ENCODE measurements around the gene IMMP1L.
A peak's percentile ranks its signal among the peaks of the same experiment; 100 is the strongest.

The IMMP1L gene

DNA sequence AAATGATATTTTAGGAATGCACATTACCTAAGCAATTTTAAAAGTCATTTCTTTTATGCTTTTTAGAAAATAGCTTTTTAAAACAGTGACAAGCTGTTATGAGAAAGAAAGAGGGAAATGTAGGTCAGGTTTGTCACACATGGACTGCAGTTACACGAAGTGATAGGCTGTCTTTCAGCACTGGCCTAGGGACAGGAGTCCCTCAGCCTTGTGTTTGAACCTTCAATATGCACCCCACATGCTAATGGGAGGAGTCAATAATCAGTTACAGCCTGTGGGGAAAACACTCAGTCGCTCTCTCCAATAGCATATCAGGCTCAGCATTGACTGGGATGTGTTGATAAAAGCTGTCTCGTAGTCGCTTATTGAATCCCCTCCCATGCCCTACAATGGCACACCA is 94.0 kb downstream of the IMMP1L start:
- TF ChIP-seq, protein P1, sequence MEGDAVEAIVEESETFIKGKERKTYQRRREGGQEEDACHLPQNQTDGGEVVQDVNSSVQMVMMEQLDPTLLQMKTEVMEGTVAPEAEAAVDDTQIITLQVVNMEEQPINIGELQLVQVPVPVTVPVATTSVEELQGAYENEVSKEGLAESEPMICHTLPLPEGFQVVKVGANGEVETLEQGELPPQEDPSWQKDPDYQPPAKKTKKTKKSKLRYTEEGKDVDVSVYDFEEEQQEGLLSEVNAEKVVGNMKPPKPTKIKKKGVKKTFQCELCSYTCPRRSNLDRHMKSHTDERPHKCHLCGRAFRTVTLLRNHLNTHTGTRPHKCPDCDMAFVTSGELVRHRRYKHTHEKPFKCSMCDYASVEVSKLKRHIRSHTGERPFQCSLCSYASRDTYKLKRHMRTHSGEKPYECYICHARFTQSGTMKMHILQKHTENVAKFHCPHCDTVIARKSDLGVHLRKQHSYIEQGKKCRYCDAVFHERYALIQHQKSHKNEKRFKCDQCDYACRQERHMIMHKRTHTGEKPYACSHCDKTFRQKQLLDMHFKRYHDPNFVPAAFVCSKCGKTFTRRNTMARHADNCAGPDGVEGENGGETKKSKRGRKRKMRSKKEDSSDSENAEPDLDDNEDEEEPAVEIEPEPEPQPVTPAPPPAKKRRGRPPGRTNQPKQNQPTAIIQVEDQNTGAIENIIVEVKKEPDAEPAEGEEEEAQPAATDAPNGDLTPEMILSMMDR (conservative IDR thresholded peaks at IDR 0.05; ENCODE audit: control insufficient read depth, insufficient read depth, low read depth, low read length), result no peak
- H3K4me3 ChIP-seq (ENCODE audit: control insufficient read depth, low read depth, low read length), result no peak overlapping the region
- no peak for DNase-seq (ENCODE audit: low read depth)

DNA sequence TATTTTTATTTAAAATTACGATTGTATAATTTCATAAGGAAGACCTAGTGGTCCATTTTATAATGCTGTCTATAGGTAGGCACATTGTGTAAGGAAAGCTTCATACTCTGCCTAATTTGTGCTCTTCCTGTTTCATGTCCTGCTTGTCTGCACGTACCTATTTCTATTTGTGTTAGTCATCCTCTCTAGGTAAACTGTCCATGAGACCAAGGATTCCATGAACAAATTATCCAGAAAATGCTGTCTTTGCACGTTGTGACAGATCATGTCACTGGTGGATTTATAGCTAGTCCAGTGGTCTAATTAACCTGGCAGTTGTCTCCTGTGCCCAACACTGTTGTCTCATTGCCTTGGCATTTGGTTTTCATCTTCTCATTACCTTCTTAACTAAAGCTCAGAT is 95.1 kb downstream of the IMMP1L start:
- no peak for DNase-seq (ENCODE audit: low read depth)
- TF ChIP-seq, protein P1 (conservative IDR thresholded peaks at IDR 0.05; ENCODE audit: control insufficient read depth, insufficient read depth, low read depth, low read length), result no peak
- H3K4me3 ChIP-seq (ENCODE audit: control insufficient read depth, low read depth, low read length), result no peak overlapping the region

DNA sequence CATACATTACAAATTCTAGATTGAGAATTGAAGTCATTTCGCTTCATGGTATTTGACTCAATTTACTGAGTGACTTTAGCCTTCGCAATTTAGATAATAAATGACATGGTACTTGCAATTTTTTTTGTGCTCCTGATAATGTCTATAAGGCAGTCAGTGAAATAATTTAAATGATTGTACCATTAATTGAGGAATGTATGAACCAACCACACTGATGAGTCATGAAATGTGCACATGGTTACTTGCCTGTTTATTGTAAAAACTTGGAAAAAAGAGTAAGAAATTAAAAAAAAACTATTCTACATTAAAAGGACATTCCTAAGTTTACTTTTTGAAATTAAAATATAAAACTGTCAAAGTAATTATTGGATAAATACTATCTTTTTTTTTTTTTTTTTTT is 96.5 kb downstream of the IMMP1L start:
- no peak overlapping the region for H3K4me3 ChIP-seq (ENCODE audit: control insufficient read depth, low read depth, low read length)
- TF ChIP-seq, protein P1 (conservative IDR thresholded peaks at IDR 0.05; ENCODE audit: control insufficient read depth, insufficient read depth, low read depth, low read length), result no peak
- peak; percentile 77 for DNase-seq (ENCODE audit: low read depth)

DNA sequence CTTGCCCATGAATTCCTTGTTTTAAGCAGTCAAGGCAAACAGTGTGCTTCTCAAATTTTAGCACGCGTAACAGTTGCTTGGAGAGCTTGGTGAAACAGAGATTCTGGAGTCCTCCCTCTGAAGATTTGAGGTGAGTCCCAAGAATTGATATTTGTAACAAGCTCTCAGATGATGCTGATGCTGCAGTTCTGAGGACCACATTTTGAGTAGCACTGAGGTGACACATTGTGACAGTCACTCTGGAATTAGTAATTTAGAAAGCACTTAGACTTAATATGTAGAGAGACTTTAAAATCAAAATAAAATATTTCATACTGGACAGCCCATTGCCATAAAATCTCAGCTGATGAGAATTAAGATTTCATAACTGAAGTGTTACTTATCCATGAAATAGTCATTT is 101.2 kb downstream of the IMMP1L start:
- H3K4me3 ChIP-seq (ENCODE audit: control insufficient read depth, low read depth, low read length), result no peak overlapping the region
- DNase-seq (ENCODE audit: low read depth), result no peak
- TF ChIP-seq, protein P1 (conservative IDR thresholded peaks at IDR 0.05; ENCODE audit: control insufficient read depth, insufficient read depth, low read depth, low read length), result no peak

DNA sequence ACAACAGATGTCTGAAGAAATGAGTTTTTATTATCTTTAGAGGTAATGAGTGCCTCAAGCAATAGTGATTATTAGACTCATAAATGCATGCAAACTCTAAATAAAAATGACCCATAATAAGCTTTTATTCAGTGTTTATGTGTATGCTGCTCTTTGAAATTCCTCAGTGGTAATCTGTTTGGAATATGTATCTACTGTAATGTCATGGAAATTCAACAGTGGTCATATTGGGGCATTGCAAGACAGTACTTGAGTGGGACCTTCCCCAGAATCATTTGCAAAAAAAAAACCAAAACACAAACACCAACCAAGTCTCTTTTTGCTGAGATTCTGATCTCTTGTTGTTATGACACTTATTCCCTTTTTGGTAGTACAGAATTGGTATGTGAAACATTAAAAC is 104.8 kb downstream of the IMMP1L start:
- H3K4me3 ChIP-seq (ENCODE audit: control insufficient read depth, low read depth, low read length), result no peak overlapping the region
- TF ChIP-seq, protein P1 (conservative IDR thresholded peaks at IDR 0.05; ENCODE audit: control insufficient read depth, insufficient read depth, low read depth, low read length), result no peak
- no peak for DNase-seq (ENCODE audit: low read depth)

DNA sequence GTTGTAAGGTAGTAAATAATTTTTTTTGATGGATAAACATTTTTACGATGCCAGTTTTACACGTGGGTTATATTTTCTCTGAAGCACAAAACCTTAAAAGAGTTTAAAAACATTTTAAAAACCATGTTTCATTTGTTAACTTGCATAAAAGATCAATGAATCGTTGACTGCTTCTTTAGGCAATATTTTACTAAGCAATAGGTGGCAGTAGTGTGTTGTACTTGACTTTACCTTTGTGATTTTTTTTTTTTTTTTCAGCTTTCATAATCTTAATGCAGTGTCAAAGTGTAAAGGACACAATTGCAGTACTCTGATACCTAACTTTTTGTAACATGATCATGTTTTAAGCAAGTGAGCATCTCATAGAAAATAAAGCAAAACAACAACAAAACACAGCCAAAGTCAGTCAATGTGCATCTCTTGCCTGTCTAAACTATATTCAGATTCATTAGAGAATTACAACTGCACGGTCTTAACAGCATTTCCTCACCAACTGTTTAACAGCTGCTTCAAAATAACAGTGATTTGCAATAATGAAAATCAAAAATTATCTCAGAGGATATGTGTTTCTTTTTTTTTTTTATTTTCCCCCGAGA is 112.1 kb downstream of the IMMP1L start:
- TF ChIP-seq, protein P1 (conservative IDR thresholded peaks at IDR 0.05; ENCODE audit: control insufficient read depth, insufficient read depth, low read depth, low read length), result peak; percentile 67
- no peak overlapping the region for H3K4me3 ChIP-seq (ENCODE audit: control insufficient read depth, low read depth, low read length)
- peak; percentile 38 for DNase-seq (ENCODE audit: low read depth)

DNA sequence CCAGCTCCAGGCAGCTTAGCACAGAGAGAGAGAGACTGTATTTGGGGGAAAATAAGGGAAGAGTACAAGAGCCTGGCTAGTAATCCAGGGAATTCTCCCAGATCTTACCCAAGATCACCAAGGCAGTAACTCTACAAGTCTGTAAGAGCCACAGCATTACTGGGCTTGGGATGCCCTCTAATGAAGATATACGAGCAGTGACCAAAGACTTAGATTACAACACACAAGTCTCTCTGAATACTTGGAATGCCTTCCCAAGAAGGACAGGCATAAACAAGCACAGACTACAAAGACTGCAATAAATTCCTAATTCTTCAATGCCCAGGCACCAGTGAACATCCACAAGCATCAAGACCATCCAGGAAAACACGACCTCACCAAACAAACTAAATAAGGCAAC is 122.0 kb downstream of the IMMP1L start:
- TF ChIP-seq, protein P1 (conservative IDR thresholded peaks at IDR 0.05; ENCODE audit: control insufficient read depth, insufficient read depth, low read depth, low read length), result no peak
- no peak for DNase-seq (ENCODE audit: low read depth)
- H3K4me3 ChIP-seq (ENCODE audit: control insufficient read depth, low read depth, low read length), result no peak overlapping the region

Measured in fibroblast of mammary gland (primary cell).